Stimulated activated CD4-positive, alpha-beta T cell treated with anti-CD3 and anti-CD28 coated beads, TNF-alpha, amount 100 ng/mL, for 48 hours (primary cell): ENCODE results near the gene PERCC1.

ENCODE experiments used
- DNase-seq, 3 donors: peaks; one replicate each; pipeline ENCODE4 v3.0.0-alpha.2; 2020; ENCODE audit warnings: low read depth in 3 of 3

PERCC1 gene

DNA sequence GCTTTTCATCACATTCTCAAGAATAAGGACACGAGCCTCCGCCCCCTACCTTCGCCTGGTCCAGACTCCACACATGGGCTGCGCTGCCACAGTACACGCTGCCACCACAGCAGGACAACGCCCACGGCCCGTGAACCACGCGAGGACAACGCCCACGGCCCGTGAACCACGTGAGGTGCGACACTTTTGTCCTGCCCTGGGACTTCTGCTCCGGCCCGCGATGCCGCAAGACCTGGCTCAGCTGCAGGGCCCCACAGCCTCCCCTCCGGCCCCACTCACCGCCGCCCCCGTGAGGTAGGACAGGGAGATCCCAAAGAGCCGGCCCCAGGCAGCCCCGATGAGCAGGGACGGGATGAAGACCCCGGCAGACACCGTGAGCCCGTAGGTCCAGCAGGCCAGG is 19.3 kb downstream of the PERCC1 start:
- DNase-seq = no peak

DNA sequence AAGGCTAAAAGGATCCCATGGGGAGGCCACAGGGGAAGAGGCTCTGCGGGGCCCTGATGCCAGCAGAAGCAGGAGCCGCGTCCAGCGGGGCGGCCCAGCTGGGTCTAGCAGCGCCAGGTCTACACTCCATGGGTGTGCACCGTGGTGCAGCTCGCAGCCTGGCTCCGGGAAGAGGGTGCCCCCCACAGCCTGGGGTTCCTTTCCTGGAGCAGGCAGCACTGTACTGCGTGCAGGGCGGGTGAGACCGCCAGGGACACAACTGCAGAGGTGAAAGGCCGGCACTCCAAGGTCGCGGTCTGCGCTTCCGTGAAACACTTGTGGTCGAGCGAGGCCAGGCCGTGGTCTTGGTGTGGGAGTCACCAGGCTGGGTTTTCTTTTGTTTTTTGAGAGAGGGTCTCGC is 20.0 kb downstream of the PERCC1 start:
- no peak for DNase-seq

DNA sequence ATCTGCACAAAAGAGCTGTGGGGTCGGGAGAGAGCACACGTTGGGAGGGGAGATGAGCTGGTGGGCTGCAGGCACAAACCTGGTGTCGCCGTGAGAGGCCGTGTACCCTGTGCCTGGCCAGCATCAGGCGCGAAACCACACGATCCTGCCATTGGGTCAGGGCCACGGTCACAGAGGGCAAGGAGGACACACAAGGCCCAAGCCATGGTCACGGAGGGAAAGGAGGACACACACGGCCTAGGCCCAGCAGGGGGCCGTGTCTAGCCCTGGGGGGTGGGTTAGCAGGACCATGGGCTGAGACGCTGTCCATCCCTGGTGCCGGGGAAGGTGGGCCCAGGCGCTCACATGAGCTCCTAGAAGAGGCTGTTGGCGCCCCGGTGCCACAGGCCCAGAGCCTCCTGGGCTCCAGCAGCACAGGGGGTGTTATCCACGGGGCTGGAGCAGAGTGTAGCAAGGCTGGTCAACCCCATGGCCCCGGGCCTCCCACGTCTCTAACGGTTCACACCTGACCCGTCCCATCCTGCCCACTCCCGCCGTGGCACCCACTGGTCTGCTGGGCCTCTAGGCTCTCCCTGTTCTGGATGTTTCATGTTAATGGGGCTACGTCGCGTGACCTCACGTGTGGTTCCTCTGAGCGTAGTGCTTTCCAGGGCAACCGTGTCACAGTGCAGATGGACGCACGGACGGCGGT is 21.0 kb downstream of the PERCC1 start:
- DNase-seq = no peak

DNA sequence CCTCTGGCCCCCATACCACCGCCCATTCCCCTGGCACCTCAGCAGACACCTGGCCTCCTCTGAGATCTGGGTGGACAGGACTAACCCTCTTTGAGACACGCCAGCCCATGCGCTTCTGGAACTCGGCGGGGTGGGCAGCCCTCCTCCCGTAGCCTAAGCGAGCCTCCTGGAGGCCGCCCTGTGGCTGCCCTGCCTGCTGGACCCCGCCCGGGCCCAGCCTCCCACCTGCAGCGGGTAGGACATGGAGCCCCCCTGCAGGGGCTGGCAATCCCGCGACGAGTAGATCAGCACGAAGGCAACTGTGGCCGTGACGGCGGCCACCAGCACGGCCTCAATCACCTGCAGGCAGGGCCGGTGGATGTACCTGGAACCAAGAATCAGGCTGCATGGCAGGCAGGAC is 21.7 kb downstream of the PERCC1 start:
- no peak for DNase-seq

DNA sequence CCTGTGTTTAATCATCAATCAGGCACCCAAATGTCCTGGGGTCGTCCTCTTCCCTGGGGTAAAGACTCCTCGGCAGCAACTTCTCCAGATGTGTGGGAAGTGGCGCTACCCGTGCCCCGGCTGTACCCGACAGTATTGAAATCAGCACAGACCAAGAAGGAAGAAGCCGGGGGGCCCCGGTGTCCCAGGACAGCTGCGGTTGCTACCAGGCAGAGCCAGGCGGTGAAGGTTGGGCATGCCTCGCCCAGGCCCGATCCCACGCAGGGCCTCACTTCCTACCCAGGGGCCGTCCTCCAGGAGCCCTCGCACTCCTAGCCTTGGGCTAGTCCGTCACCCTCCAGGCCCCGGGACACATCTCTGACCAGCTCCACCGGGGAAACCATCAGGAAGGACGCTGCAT is 22.4 kb downstream of the PERCC1 start:
- no peak for DNase-seq

DNA sequence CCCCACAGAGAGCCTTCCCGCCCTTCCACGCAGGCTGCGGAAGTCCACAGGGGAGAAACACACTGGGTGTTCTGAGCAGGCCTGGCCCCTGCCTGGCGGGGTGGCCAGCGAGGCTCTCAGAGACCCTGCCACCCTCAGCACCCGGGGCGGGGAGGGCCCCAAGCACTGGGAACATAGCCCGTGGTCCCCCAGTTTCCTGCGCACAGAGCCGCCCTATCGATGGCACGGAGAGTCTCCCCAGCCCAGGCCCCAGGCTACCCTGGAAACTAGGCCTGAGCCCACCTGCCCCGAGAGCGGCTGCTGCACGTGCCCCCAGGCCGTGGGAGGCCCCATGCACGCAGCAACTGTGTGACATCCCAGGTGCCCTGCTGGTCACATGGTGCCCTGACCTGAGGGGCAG is 23.7 kb downstream of the PERCC1 start:
- DNase-seq = no peak

DNA sequence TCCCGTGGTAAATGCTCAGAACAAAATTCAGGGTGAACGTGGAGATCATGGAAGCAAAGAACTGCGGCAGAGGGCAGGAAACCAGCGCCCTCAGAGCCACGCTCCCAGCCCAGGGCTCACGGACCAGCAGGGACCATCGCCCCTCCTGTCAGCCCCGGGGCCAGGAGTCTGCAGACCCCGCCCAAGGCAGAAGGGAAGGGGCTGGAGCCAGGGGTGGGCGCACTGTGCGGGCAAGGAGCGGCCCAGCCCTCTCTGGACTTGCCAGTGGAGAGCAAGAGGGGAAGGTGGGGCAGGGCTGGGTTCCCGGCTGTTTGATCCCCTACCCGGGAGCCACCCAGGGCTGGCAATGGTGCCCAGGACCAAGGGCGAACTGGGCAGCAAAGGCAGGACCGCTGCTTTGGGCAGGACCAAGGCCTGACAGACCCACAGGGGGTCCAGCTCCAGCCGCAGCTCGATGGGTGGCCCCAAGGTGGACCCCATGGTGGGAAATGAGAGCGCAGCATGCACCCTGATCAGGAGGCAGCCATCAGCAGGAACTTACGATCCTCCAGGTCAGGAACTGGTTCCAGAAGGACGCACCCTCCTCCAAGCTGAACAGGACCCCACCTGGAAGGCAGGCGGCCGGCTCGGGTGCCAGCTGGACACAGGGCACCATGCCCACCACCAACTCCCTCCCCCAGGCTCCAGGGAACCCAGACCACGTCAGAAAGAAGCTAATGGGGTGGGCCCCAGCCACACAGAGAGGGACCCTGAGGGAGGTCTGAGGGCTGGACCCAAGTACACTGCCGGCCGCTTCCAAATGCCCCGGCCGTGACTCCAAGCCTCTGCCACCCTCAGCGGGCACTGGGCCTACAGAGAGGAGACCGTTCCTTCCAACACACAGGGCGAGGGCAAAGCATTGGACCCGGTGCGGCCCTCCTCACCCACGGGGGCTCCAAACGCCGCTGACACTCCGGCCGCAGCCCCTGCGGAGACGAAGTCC is 24.6 kb downstream of the PERCC1 start:
- DNase-seq = no peak

DNA sequence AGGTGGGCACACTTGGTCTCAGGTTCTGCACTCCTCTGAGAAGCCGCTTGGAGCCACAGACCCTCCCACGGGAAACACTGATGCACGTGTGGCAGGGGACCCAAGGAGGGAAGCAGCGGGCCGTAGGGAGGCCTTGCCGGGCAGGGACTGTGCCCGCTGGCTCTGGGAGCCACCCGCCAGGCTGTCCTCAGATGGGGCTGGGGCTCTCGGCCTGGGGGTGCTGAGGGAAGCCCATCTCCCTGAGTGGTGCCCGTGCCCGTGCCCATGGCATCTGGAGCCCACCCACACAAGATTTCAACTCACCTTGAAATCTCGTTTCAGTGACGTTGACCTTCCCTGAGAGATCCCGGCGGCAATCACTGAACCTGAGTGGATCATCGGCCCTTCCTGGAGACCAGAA is 26.1 kb downstream of the PERCC1 start:
- no peak for DNase-seq

DNA sequence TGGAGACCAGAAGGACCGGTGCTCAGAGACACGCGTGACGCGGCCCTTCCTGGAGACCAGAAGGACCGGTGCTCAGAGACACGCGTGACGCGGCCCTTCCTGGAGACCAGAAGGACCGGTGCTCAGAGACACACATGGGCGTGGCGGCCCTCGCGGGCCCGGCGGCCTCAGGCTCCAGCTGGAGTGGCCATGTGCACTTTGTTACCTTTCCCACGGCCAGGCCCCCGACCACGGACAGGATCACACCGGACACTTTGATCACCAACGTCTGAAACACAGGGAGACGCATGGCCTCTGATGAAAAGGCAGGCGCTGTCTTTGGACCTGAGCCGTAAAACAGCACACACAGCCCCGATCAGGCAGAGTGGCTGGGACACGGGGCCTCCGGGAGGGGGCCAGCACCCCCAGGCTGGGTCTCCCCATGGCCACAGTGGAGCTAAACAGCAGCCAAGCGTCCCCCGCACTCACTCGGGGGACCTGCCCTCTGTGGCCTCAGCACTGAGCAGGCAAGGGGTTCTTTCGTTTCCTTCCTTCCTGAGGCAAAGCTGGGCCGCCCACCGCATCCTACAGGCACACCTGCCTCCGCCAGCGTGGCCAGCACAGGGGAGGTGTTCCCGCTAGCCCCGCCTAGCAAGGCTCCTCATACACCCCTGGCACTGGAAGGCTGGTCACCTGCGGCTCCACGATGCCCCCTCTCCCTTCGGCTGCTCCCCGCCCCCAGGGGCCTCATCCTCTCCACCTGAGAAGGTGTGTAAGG is 26.8 kb downstream of the PERCC1 start:
- DNase-seq = no peak

DNA sequence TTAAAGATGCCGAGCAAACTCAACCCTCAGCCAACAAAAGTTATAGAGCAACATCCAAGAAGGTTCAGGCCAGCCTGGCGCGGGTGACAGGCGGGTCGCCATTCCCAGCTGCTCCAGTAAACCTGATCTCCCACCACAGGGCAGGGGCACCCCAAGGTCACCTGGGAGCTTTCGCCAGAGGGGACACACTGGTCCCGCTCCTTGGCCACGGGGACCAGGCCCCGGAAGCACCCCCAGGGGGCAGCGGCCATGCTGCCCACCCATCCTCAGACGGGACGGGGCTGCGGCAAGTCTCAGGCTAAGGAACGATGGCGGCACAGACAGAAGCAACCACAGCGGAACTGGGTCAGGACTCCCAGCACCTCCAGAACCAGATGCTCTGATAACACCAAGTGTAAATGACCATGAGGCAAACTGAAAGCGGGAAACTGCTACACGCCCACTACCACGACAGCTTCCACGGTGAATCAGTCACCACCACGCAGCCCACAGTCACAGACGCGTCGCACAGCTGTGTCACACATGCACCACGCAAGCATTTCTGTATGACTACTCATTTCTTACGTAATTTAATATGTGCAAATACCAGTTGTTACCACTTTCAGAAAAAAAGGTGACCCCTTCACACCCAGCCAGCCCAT is 27.6 kb downstream of the PERCC1 start:
- DNase-seq = peak in 1 of 3 donors; percentile 22

DNA sequence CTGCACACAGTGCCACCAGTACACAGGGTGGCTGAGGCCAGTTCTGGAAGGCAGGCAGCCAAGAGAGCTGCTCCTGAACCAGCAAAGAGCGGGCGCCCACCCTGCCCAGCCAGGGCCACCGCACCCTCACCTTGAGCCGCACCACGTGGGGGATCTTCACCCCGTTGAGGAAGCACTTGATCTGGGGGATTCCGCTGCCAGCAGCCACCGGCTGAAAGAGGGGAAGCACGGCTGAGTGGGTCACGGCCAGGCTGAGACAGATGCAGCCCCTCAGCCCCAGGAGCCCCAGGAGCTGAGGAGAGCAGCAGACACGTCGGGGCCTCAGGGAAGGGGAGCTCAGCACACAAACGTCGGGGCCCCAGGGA is 28.1 kb downstream of the PERCC1 start:
- no peak for DNase-seq

DNA sequence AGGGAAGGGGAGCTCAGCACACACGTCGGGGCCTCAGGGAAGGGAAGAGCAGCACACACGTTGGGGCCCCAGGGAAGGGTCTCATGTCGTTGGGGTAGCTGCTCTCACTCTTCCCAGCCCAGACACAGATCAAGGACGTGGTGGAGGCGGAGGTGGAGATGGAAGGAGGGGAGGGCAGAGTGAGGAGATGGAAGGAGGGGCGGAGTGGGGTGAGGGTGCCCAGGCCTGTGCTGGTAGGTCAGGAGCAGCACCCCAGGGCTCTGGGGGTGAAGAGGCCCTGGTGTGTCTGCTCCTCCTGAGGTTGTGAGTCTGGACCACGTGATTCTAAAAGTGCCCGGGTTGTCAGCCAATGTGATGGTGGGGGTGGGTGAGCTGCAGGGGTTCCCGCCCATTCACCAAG is 29.1 kb downstream of the PERCC1 start:
- no peak for DNase-seq

DNA sequence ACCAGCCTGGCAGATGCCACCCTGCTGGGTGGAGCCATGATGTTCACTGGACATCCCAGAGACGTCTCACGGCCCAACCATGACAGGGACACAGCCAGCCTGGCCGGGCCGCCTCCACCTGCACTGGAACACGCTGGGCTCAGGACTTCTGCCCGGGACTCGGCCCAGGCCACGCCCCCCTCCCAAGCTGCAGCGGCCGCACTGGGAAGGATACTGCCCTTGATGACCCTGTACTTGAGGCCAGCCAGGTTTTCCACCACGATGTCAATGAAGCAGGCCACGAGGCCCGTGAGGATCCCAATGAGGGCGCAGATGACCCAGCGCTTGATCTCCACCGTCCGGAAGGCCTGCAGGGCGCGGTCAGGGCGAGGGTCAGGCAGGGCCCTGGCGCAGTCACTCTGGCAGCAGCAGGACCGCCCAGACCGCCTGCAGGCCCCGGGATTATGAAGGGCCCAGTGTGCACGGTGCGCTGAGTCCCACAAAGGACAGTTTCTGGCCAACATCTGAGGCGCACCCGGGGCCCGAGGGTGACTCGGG is 29.8 kb downstream of the PERCC1 start:
- DNase-seq = no peak

DNA sequence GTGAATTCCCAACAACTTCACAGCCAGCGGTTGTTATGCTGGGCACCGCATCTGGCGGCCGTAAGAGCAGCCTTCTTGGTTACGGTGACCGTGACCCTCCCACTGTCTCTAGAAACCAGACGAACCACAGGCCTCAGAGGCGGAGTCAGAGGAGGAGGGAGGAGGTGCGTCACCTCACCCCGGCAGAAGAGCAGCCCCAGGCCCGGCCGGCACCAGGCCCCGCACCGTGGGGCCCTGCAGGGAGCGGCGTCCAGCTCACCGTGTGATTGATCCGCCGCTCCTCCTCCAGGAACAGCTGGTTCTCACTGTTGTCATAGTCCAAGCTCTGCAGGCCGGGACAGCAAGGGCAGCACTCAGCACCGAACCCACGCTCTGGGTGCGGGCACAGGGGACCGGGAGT is 30.3 kb downstream of the PERCC1 start:
- DNase-seq = no peak

DNA sequence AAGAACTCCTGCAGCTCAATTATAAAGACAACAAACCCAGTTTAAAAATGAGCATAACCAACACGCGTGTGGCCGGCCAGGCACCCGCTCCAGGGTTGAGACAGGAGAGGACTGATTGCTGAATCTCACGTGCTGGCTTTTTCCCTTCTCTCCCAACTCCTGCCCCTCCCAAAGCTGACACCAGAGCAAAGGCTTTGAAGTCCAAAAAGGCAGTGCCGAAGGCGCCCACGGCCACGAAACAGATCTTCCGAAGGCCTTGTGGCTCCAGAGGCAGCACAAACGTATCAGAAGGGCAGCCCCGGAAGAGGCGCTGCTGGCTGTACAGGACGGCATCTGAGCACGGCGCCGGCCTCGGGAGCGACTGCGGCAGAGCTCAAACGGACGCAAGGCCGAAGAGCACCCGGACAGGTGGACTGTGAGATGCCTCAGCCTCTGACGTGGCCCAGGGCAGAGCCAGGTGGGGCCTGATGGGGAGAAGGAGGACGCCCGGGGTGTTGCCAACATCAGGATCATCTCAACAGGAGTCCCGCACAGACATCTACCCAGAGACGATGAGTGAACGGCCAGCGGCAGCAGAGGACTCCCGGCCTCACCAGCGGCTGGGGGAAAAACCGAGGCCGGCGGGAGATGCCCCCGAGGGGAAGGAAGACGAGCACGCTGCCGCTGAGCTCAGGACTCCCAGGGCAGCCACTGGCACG is 33.5 kb downstream of the PERCC1 start:
- DNase-seq = no peak

DNA sequence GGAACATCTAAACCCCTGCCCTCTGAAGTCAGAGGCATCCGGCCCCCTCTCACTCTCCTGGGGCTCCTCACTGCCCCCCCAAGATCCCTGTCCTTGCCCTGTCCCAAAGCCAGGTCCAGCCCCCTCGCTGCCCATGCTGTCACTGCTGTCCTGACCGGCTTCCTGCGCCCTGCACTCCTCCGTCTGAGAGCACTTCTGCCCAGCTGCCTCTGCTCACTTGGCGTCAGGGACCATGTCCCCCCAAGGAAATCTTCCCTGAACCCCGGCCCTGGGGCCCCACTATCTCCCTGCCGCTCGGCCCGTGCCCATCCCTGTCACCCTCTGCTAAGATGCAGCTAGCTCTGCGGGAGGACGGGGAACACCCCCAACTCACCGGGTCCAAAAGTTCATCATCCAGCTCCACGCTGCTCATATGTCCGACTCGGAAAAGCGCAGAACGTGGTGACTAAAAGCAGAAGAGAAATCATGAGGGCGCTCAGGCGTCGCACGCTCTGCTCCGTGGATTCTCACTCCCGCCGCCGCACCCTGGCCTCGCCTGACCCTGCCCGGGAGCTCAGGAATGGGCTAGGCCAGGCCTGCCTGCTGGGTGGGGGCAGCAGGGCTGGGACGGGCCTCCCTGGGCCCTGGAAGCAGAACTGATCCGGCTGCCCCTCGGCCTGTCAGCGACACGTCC is 34.2 kb downstream of the PERCC1 start:
- DNase-seq = no peak

DNA sequence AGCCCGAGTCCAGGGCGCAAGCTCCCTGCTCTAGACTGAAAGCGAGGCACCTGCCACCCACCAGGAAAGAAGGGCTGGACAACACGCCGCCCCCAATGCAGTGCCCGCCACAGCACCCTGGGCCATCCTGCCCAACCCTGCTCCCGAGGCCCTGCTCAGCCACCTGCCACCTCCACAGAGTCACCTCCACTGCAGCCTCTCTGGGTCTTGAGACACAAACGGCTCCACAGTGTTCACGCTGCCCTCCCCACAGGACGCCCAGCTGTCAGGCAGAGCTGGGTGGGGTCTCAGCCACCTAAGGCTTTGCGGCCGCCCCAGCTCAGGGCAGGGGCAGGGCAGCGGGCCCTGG is 34.7 kb downstream of the PERCC1 start:
- no peak for DNase-seq

DNA sequence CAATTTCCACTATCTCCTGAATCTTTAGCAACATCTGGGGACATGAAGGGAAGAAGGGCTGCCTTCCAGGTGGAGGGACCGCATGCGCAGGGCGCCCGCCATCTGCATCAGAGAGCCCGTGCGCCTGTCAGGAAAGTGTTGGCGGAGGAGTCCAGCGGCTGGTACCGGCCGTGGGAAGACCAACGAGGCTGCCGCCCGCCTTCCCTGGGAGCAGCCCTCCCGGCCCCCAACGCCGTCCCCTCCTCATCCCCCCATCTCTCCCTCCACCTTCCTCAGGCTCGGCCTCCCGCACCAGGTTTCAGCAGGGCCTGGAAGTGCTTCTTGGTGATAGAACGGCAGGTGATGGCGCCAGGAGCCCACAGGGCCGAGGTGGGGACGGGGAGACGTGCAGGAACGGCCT is 35.2 kb downstream of the PERCC1 start:
- DNase-seq = no peak

DNA sequence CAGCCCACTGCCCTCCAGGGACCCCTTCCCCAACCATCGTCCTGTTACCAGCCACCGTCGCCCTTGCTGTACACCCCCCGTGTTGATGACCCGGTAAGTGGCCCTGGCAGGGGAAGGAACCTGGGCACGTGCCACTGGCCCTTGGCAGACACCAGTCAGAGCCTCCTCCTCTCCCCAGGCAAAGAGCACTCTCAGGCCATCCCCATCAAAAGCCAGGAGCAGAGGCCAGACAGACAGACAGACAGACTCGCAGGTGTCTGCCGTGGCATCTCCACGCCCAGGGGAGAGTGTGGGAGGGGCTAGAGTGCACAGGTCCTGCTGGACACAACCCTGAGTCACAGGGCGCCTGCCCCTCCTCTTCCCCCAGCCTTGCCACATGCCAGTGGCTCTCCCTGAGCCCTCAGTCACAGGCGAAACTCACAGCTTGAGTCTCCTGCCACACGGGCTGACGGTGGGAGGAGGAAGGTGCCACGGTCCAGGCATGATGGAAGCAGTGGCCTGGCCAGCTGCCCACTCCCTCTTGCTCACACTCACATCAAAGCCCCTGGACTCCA is 36.2 kb downstream of the PERCC1 start:
- DNase-seq = no peak

DNA sequence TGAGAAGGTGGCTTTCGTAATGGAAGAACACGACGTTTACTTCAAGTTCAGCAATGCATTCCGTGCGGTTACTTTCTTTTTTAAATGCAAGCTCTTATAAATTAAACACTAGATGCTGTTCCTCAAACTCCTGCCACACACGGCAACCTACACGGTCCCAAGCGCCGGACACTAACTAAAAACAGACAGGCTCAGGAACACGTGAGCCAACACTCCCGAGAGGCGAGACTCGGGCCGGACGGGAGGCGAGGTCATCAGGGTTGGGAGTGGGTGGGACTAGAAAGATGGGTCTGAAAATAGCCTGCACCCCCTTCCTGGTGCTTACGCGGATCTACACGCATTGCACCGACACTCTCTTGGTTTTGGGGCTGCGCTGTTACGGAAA is 37.5 kb downstream of the PERCC1 start:
- DNase-seq = no peak
